Gastroesophageal sphincter (tissue), 3 donors: ENCODE results near the gene HJV.

Source experiments
- CTCF ChIP-seq, 4 experiments: fragments of 200-600 bp in 2 of 4; fragments of 450-650 bp in 2 of 4; sonication (generic) in 1 of 4; IDR thresholded peaks; one replicate each; pipeline ENCODE4 v1.5.1; 2017 to 2019; ENCODE audit warnings: antibody characterized with exemption in 4 of 4, mild to moderate bottlenecking in 2 of 4, moderate library complexity in 2 of 4
- EP300 ChIP-seq: sonication (generic); formaldehyde crosslinking; IDR thresholded peaks from one replicate; pipeline ENCODE4 v1.6.1; 2017; ENCODE audit warnings: antibody characterized with exemption, mild to moderate bottlenecking
- POLR2A ChIP-seq, 2 donors: fragments of 450-650 bp; IDR thresholded peaks; one replicate each; pipeline ENCODE4 v1.6.1; 2017; ENCODE audit warnings: antibody characterized with exemption in 2 of 2, mild to moderate bottlenecking in 2 of 2, moderate library complexity in 1 of 2
- POLR2AphosphoS5 ChIP-seq: sonication (generic); formaldehyde crosslinking; IDR thresholded peaks from one replicate; pipeline ENCODE4 v1.6.1; 2017; ENCODE audit warnings: antibody characterized with exemption

GRCh38 chr1:145979746-145980456 lies 41.6 kb downstream of the HJV start:
- no peak for TF ChIP-seq CTCF (IDR thresholded peaks at IDR 0.05)
- TF ChIP-seq POLR2A (IDR thresholded peaks at IDR 0.05) = no peak
- TF ChIP-seq POLR2AphosphoS5 = peak; percentile 44
- TF ChIP-seq EP300 = no peak
